Keratinocyte (primary cell): ENCODE results near the gene C1orf52.

ENCODE experiments used
- EZH2 ChIP-seq: IDR thresholded peaks from one replicate; pipeline ENCODE4 v1.6.1; 2012; ENCODE audit warnings: inconsistent platforms, mild to moderate bottlenecking, low read length, moderate library complexity
- TF ChIP-seq, protein P1 (sequence below), 3 experiments: IDR thresholded peaks in 1 of 3; conservative IDR thresholded peaks in 1 of 3; optimal IDR thresholded peaks in 1 of 3; 2 replicates in 2 of 3; 3 replicates in 1 of 3; pipeline versions ENCODE3 to v1.5.1; 2011; ENCODE audit warnings: low read length in 3 of 3, mild to moderate bottlenecking in 3 of 3, moderate library complexity in 2 of 3, control low read depth in 1 of 3, inconsistent platforms in 1 of 3; ENCODE audit not compliant: insufficient read depth in 2 of 3; ENCODE audit errors: extremely low read depth in 1 of 3

DNA sequence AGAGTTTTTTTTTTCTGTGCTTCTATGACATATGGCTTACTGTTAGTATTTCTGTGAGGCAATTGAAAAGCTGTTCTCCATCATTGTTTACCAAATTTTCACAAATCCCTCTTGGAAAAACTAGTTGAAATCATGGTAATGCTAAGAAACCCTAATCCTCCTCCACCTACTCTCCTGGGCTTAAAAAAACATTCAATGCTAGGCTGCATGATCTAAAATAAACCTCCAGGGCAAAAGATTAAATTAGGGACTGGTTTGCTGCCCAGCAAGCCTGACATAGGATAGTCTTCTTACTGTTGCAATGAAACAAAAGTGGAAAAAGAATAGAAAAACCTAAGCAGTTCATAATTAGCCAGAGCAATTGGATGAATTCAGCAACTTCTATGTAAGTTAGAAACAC is 16.1 kb downstream of the C1orf52 start:
- TF ChIP-seq, protein P1, sequence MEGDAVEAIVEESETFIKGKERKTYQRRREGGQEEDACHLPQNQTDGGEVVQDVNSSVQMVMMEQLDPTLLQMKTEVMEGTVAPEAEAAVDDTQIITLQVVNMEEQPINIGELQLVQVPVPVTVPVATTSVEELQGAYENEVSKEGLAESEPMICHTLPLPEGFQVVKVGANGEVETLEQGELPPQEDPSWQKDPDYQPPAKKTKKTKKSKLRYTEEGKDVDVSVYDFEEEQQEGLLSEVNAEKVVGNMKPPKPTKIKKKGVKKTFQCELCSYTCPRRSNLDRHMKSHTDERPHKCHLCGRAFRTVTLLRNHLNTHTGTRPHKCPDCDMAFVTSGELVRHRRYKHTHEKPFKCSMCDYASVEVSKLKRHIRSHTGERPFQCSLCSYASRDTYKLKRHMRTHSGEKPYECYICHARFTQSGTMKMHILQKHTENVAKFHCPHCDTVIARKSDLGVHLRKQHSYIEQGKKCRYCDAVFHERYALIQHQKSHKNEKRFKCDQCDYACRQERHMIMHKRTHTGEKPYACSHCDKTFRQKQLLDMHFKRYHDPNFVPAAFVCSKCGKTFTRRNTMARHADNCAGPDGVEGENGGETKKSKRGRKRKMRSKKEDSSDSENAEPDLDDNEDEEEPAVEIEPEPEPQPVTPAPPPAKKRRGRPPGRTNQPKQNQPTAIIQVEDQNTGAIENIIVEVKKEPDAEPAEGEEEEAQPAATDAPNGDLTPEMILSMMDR (optimal IDR thresholded peaks at IDR 0.05 in 1 of 3, IDR thresholded peaks at IDR 0.05 in 1 of 3, conservative IDR thresholded peaks at IDR 0.05 in 1 of 3; ENCODE audit: extremely low read depth in 1 of 3, insufficient read depth in 2 of 3, low read length in 3 of 3): no peak
- no peak for TF ChIP-seq EZH2
